ENCODE results near the gene CRYBG1. TPM values are rescaled to one million over a fixed set of nuclear protein-coding genes. Genes with fewer than 3 reads are reported as not detected.

Gene CRYBG1
- total RNA-seq, 1 experiment from 2014 or later = 10.1 TPM

- POLR2A ChIA-PET = no interaction called here
- ATAC-seq (no peak), DNase-seq (ENCODE audit: low spot score) (no peak)
- H3K27ac Mint-ChIP-seq = no peak overlapping the region
- H3K36me3 Mint-ChIP-seq = no peaks in the 10 kb centered on the region
- TF ChIP-seq NFYB (CRISPR knock-in tag; conservative IDR thresholded peaks at IDR 0.05; ENCODE audit: low read depth) = no peak
- no peak for TF ChIP-seq CREB1 (CRISPR knock-in tag; IDR thresholded peaks at IDR 0.05)
- no peak for TF ChIP-seq NFATC4 (CRISPR knock-in tag; IDR thresholded peaks at IDR 0.05)
- no peak for TF ChIP-seq TCF7 (CRISPR knock-in tag; IDR thresholded peaks at IDR 0.05; ENCODE audit: low read depth)
- TF ChIP-seq IRF1 (CRISPR knock-in tag; IDR thresholded peaks at IDR 0.05) = no peak
- TF ChIP-seq, protein P1, sequence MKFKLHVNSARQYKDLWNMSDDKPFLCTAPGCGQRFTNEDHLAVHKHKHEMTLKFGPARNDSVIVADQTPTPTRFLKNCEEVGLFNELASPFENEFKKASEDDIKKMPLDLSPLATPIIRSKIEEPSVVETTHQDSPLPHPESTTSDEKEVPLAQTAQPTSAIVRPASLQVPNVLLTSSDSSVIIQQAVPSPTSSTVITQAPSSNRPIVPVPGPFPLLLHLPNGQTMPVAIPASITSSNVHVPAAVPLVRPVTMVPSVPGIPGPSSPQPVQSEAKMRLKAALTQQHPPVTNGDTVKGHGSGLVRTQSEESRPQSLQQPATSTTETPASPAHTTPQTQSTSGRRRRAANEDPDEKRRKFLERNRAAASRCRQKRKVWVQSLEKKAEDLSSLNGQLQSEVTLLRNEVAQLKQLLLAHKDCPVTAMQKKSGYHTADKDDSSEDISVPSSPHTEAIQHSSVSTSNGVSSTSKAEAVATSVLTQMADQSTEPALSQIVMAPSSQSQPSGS (CRISPR knock-in tag; IDR thresholded peaks at IDR 0.05; ENCODE audit: borderline replicate concordance, low read depth) = no peak
- no peak for TF ChIP-seq ZBTB21 (CRISPR knock-in tag; IDR thresholded peaks at IDR 0.05; ENCODE audit: borderline replicate concordance)
- TF ChIP-seq TEAD4 (CRISPR knock-in tag; IDR thresholded peaks at IDR 0.05) = no peak
- TF ChIP-seq HMGA2 (CRISPR knock-in tag; IDR thresholded peaks at IDR 0.05) = no peak
- TF ChIP-seq HMGXB4 (CRISPR knock-in tag; IDR thresholded peaks at IDR 0.05) = no peak
- no peak for TF ChIP-seq OVOL2 (CRISPR knock-in tag; IDR thresholded peaks at IDR 0.05; ENCODE audit: borderline replicate concordance)
- TF ChIP-seq, protein P2, sequence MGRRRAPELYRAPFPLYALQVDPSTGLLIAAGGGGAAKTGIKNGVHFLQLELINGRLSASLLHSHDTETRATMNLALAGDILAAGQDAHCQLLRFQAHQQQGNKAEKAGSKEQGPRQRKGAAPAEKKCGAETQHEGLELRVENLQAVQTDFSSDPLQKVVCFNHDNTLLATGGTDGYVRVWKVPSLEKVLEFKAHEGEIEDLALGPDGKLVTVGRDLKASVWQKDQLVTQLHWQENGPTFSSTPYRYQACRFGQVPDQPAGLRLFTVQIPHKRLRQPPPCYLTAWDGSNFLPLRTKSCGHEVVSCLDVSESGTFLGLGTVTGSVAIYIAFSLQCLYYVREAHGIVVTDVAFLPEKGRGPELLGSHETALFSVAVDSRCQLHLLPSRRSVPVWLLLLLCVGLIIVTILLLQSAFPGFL (CRISPR knock-in tag; IDR thresholded peaks at IDR 0.05; ENCODE audit: borderline replicate concordance) = no peak
- TF ChIP-seq ZNF121 (CRISPR knock-in tag; IDR thresholded peaks at IDR 0.05) = no peak
- TF ChIP-seq JUN (CRISPR knock-in tag; IDR thresholded peaks at IDR 0.05) = no peak
- TF ChIP-seq FOXP4 (CRISPR knock-in tag; IDR thresholded peaks at IDR 0.05) = no peak
- TF ChIP-seq ATF1 (CRISPR knock-in tag; IDR thresholded peaks at IDR 0.05) = no peak
- TF ChIP-seq CTCF (IDR thresholded peaks at IDR 0.05) = no peak
- no peak for TF ChIP-seq PRDM15 (CRISPR knock-in tag; IDR thresholded peaks at IDR 0.05)
- no peak for TF ChIP-seq E2F1 (CRISPR knock-in tag; IDR thresholded peaks at IDR 0.05)
- CTCF ChIA-PET = interaction anchor here (4.0 kb wide), 1 partner anchor 116 kb away, joined by 26 read pairs; no protein-coding TSS in a partner anchor
- H3K27me3 Mint-ChIP-seq (ENCODE audit: low read depth) = no peaks in the 10 kb centered on the region
- H3K4me1 Mint-ChIP-seq = peaks cover 31% of the 10 kb centered on the region
- no peaks in the 10 kb centered on the region for H3K9me3 Mint-ChIP-seq
- H3K4me3 Mint-ChIP-seq = no peak overlapping the region
These were observed 90.1 kb downstream of the CRYBG1 start for GRCh38 chr6:106450653-106451052.

Data from WTC11 (cell line).